ENCODE results near the gene PLAC1. TPM values are rescaled to one million over a fixed set of nuclear protein-coding genes. Genes with fewer than 3 reads are reported as not detected.

Gene PLAC1
- total and polyA plus RNA-seq, 4 donors = 0.31 to 0.63 (median 0.47) TPM; not detected in 1

- no peak overlapping the region for H3K4me3 ChIP-seq
- no peaks in the 10 kb centered on the region for H3K36me3 ChIP-seq (ENCODE audit: control insufficient read depth in 4 of 4, insufficient read depth in 4 of 4, low read length in 4 of 4)
- ATAC-seq (ENCODE audit: insufficient read depth, low FRiP score) (no peak), DNase-seq (no peak)
- H3K9me3 ChIP-seq (ENCODE audit: control insufficient read depth in 4 of 4, insufficient read depth in 3 of 4, low read length in 3 of 4) = peaks cover 0 to 3% (median 0%) of the 10 kb centered on the region in 4 donors
- H3K27me3 ChIP-seq (ENCODE audit: control insufficient read depth in 3 of 3, insufficient read depth in 3 of 3, low read length in 2 of 3) = peaks cover 0 to 2% (median 0%) of the 10 kb centered on the region in 3 donors
- no peak overlapping the region for H3K9ac ChIP-seq (ENCODE audit: insufficient read depth in 1 of 2, low read length in 2 of 2)
- WGBS, 2 donors = 88 to 95% methylated on average over 5 of the region's 5 CpGs
- no peaks in the 10 kb centered on the region for H3K4me1 ChIP-seq (ENCODE audit: control insufficient read depth in 5 of 5, insufficient read depth in 5 of 5, low read length in 5 of 5)
- TF ChIP-seq CTCF (IDR thresholded peaks at IDR 0.05; ENCODE audit: control extremely low read depth, extremely low read depth) = no peak
- H3K27ac ChIP-seq (ENCODE audit: low read depth in 1 of 2, low read length in 1 of 2) = no peak overlapping the region
Measured at GRCh38 chrX:134526399-134526798, 131.9 kb downstream of the PLAC1 start.

- no peaks in the 10 kb centered on the region for H3K4me1 ChIP-seq (ENCODE audit: control insufficient read depth in 5 of 5, insufficient read depth in 5 of 5, low read length in 5 of 5)
- DNase-seq (no peak), ATAC-seq (ENCODE audit: insufficient read depth, low FRiP score) (no peak)
Measured at GRCh38 chrX:134525086-134525792, 133.0 kb downstream of the PLAC1 start.

DNA sequence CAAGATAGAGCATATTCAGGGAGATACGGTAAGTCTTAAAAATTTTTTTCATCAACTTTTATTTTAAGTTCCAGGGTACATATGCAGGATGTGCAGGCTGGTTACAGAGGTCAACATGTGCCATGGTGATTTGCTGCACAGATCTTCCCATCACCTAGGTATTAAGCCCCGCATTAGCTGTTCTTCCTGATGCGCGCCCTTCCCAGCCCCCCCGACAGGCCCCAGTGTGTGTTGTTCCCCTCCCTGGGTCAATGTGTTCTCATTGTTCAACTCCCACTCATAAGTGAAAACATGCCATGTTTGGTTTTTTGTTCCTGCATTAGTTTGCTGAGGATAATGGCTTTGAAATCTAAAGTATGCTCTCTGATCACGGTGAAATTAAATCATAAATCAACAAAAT lies 134.1 kb downstream of the PLAC1 start:
- Histone ChIP-seq H3K9me3 (ENCODE audit: control insufficient read depth in 4 of 4, insufficient read depth in 3 of 4, low read length in 3 of 4) (no peaks in the 10 kb centered on the region), H3K36me3 (ENCODE audit: control insufficient read depth in 4 of 4, insufficient read depth in 4 of 4, low read length in 4 of 4) (no peaks in the 10 kb centered on the region), H3K9ac (ENCODE audit: insufficient read depth in 1 of 2, low read length in 2 of 2) (no peak overlapping the region), H3K27me3 (ENCODE audit: control insufficient read depth in 3 of 3, insufficient read depth in 3 of 3, low read length in 2 of 3) (peaks cover 0 to 2% (median 0%) of the 10 kb centered on the region in 3 donors), H3K4me3 (no peak overlapping the region), H3K27ac (ENCODE audit: low read depth in 1 of 2, low read length in 1 of 2) (no peak overlapping the region), H3K4me1 (ENCODE audit: control insufficient read depth in 5 of 5, insufficient read depth in 5 of 5, low read length in 5 of 5) (no peaks in the 10 kb centered on the region)
- TF ChIP-seq CTCF (IDR thresholded peaks at IDR 0.05; ENCODE audit: control extremely low read depth, extremely low read depth) = no peak
- WGBS, 2 donors = 92 to 96% methylated on average over 6 of the region's 6 CpGs
- DNase-seq = no peak
- ATAC-seq (ENCODE audit: insufficient read depth, low FRiP score) = no peak

More at GRCh38 chrX:134525086-134525792, 133.0 kb downstream of the PLAC1 start:
- Histone ChIP-seq H3K9me3 (ENCODE audit: control insufficient read depth in 4 of 4, insufficient read depth in 3 of 4, low read length in 3 of 4) (peaks cover 0 to 3% (median 0%) of the 10 kb centered on the region in 4 donors), H3K36me3 (ENCODE audit: control insufficient read depth in 4 of 4, insufficient read depth in 4 of 4, low read length in 4 of 4) (no peaks in the 10 kb centered on the region), H3K9ac (ENCODE audit: insufficient read depth in 1 of 2, low read length in 2 of 2) (no peak overlapping the region), H3K4me3 (no peak overlapping the region), H3K27me3 (ENCODE audit: control insufficient read depth in 3 of 3, insufficient read depth in 3 of 3, low read length in 2 of 3) (peaks cover 0 to 2% (median 0%) of the 10 kb centered on the region in 3 donors), H3K27ac (ENCODE audit: low read depth in 1 of 2, low read length in 1 of 2) (no peak overlapping the region)
- TF ChIP-seq CTCF (IDR thresholded peaks at IDR 0.05; ENCODE audit: control extremely low read depth, extremely low read depth) = no peak
- 83 to 91% methylated on average over 15 of the region's 15 CpGs for WGBS, 2 donors
